ENCODE results near the gene TMEM150A. TPM values are rescaled to one million over a fixed set of nuclear protein-coding genes. Genes with fewer than 3 reads are reported as not detected.
"Not testable (repeated sequence)": the region's sequence is repeated elsewhere in the genome, so short reads cannot be mapped to it uniquely, and the experiment has no call there.

Gene TMEM150A
- total RNA-seq, 1 donor from 2014 or later = 31.5 TPM

DNA sequence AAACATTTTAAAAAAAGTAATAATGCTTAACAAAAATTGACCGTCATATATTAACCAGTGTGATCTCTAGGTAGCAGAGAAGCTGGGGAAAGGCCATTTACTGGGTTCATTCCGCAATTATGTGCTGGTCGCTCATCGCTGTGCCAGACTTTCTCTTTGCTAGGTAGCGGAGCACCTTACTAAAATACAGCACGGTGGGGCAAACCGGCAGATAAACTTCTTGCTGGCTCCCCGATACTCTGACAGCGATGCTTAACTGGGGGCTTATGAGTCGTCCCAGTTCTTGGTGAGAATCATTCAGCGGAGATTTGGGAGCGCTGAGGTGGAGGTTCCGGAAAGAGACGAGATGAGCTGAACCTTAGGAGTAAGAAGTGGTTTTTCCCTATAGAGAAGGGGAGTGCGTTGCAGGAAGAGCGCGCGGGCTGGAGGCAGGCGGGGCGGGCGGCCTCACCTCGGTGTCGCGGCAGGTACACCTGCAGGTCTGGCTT is 8.8 kb upstream of the TMEM150A start:
- H3K27ac ChIP-seq = peak overlapping the region; percentile 86
- intact Hi-C loops (cut with DNase I) = no loop called here
- peaks cover 13% of the 10 kb centered on the region for H3K36me3 ChIP-seq

DNA sequence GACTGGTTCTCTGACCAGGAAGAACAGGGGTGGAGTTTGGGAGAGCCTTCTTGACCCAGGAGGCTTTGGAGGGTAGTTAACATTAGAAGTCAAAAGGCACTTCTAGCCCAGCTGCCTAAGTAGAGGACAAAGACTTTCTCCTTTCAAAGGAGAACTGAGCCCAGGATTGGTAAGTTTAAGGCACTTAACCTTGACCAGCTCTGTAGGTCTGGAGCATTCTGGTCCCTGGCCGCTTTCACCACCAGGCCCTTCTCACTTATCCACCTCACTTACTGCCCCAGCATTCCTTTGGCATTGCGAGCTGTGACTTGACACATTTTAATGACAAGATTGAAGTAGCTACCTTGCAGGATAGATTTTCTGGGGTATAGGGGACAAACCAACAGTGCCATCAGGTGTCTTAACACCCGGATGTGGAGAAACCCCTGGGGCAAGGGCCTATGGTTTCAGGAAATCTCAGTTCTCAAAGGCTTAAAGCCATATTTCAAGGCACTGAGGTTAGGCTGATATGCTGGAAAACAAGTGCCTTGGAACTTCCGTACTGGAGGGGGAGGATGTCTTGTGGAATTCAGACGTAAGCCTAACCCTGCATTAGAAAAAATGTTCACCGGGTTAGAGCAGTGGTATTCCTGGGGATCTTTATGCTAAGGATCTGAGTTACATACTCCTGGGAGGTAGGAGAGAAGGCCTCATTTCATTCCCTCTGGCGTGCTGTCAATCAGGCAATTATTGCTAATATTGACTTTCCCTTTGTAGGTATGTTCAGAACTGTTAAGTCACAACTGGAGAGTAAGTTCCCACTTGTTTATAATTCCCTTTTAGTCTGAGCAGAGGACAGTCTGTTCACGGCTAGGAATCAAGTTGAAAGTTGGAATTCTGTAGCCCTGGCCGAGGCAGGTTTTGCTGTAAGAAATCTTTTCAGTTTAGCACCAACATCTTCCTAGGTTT is 5.0 kb upstream of the TMEM150A start:
- ATAC-seq (peak; percentile 38), DNase-seq (no peak)
- intact Hi-C loops (cut with DNase I) = no loop called here
- TF ChIP-seq, protein P1, sequence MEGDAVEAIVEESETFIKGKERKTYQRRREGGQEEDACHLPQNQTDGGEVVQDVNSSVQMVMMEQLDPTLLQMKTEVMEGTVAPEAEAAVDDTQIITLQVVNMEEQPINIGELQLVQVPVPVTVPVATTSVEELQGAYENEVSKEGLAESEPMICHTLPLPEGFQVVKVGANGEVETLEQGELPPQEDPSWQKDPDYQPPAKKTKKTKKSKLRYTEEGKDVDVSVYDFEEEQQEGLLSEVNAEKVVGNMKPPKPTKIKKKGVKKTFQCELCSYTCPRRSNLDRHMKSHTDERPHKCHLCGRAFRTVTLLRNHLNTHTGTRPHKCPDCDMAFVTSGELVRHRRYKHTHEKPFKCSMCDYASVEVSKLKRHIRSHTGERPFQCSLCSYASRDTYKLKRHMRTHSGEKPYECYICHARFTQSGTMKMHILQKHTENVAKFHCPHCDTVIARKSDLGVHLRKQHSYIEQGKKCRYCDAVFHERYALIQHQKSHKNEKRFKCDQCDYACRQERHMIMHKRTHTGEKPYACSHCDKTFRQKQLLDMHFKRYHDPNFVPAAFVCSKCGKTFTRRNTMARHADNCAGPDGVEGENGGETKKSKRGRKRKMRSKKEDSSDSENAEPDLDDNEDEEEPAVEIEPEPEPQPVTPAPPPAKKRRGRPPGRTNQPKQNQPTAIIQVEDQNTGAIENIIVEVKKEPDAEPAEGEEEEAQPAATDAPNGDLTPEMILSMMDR (IDR thresholded peaks at IDR 0.05) = no peak
- peak overlapping the region; percentile 70 for H3K27ac ChIP-seq
- no peaks in the 10 kb centered on the region for H3K27me3 ChIP-seq
- peaks cover 49% of the 10 kb centered on the region for H3K4me1 ChIP-seq
- H3K9me3 ChIP-seq = no peaks in the 10 kb centered on the region
- H3K4me3 ChIP-seq = no peak overlapping the region
- peaks cover 13% of the 10 kb centered on the region for H3K36me3 ChIP-seq

More for the DNA sequence above, 8.8 kb upstream of the TMEM150A start:
- H3K4me1 ChIP-seq = peaks cover 25% of the 10 kb centered on the region
- ATAC-seq (no peak), DNase-seq (no peak)
- TF ChIP-seq, protein P1 (IDR thresholded peaks at IDR 0.05) = no peak
- peak overlapping the region; percentile 97 for H3K4me3 ChIP-seq
- no peaks in the 10 kb centered on the region for H3K27me3 ChIP-seq
- no peaks in the 10 kb centered on the region for H3K9me3 ChIP-seq

DNA sequence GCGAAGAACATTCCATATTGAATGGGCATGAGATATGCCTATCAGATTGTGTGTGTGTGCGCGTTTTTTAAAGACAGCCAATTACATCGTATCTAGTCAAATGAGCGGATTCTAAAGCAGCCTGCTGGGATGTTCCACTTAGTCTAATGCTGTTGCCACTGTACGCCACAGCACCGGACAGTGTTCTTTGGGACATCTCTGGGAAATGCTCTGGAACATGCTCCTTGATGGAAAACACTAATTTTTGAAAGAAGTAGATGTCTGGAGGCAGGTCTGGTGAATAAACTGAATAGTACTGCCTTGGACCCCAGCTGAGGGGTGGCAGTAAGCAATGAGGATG is 3.6 kb upstream of the TMEM150A start:
- no peak overlapping the region for H3K4me3 ChIP-seq

DNA sequence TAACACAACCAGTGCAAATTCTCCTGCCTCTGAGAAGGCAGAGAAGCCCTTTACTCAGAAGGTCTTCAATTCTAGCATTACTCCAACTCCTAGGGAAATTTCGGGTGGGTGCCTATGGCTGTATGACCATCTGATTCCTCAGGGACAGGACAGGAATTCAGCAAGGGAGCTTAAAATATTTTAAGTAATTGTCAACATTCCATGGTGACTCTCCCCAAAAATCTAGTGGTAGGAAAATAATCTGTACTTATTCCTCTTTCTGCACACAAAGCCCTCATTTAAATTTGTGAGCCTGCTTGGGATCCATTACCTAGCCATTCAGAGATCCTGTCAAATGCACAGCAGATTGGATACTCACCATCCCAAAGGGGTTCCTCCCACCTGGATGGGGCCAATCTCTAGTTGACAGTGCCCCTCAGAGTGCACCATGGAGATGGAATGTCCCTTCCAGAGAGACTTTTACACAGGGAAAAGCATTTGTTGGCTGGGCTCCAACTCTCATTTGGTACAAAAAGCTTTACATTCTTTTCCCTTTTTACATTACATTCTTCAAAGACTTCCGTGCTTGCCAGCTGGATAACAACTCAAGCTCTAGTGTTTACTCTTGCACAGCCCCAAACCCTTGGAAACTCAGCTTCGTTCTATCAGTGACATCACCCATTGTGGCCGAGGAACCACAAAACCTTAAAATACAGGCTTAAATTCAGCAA is 3.1 kb upstream of the TMEM150A start:
- H3K36me3 ChIP-seq = peaks cover 13% of the 10 kb centered on the region
- H3K9me3 ChIP-seq = no peaks in the 10 kb centered on the region
- H3K4me1 ChIP-seq = peaks cover 53% of the 10 kb centered on the region
- no peaks in the 10 kb centered on the region for H3K27me3 ChIP-seq
- intact Hi-C loops (cut with DNase I) = no loop called here
- H3K4me3 ChIP-seq = peak overlapping the region; percentile 15
- TF ChIP-seq, protein P1 (IDR thresholded peaks at IDR 0.05) = no peak
- no peak for ATAC-seq
- DNase-seq = peak; percentile 20
- H3K27ac ChIP-seq = peak overlapping the region; percentile 70

More for the DNA sequence above, 3.6 kb upstream of the TMEM150A start:
- ATAC-seq (no peak), DNase-seq (peak; percentile 15)
- Histone ChIP-seq H3K27ac (peak overlapping the region; percentile 70), H3K36me3 (peaks cover 13% of the 10 kb centered on the region), H3K4me1 (peaks cover 52% of the 10 kb centered on the region), H3K27me3 (no peaks in the 10 kb centered on the region), H3K9me3 (no peaks in the 10 kb centered on the region)
- intact Hi-C loops (cut with DNase I) = no loop called here
- TF ChIP-seq, protein P1 (IDR thresholded peaks at IDR 0.05) = no peak

DNA sequence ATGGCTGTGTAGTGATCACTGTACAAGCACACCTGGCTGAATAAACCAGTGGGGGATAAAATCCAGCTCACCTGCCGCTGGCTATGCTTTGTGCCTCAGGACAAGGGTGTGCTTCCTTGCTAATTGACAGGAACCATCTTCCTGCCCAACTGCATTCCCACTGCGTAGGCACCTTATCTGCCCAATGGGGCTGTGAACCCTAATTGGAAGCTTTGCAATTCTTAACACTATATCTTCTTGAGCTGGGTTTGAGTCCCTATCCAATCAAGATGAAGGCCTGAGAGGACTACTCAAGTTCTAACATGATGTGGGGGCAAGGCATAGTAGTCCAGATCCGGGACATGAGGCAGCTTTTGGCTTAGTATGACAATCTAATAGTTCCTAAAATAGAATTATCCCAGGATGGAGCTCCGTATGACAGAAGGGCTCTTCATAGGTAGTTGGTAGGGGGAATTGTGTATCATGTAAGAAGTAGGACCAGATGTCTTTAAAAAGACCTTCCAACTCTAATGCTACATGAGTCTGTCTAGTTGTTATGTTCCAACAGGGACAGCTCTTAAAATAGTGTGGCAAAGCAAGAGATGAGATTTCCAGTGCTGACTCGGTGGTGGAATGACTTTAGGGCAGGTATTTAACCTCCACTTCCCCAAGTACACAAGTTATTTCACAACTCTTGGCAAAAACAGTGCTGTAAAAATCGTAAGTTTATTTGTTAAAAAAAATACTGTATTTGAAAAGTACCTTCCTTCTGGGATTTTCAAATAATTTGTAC is 2.3 kb upstream of the TMEM150A start:
- DNase-seq = no peak
- no peak for ATAC-seq
- TF ChIP-seq, protein P1 (IDR thresholded peaks at IDR 0.05) = no peak
- H3K4me3 ChIP-seq = peak overlapping the region; percentile 79
- peak overlapping the region; percentile 89 for H3K27ac ChIP-seq
- H3K36me3 ChIP-seq = peaks cover 18% of the 10 kb centered on the region
- intact Hi-C loops (cut with DNase I) = no loop called here
- no peaks in the 10 kb centered on the region for H3K9me3 ChIP-seq
- peaks cover 48% of the 10 kb centered on the region for H3K4me1 ChIP-seq
- no peaks in the 10 kb centered on the region for H3K27me3 ChIP-seq

DNA sequence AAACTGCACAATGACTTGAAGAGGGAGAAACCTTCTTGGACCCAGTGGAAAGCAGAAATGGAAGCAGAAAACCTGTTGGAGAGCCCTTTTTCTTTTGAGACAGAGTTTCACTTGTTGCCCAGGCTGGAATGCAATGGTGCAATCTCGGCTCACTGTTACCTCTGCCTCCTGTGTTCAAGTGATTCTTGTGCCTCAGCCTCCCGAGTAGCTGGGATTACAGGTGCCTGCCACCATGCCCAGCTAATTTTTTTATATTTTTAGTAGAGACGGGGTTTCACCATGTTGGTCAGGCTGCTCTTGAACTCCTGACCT is 1.6 kb upstream of the TMEM150A start:
- DNase-seq; ATAC-seq; H3K27me3 ChIP-seq; intact Hi-C loops (cut with DNase I); H3K9me3 ChIP-seq: not testable (repeated sequence)
- peak overlapping the region; percentile 89 for H3K27ac ChIP-seq
- H3K4me3 ChIP-seq = peak overlapping the region; percentile 79
- H3K4me1 ChIP-seq = peaks cover 48% of the 10 kb centered on the region
- H3K36me3 ChIP-seq = peaks cover 22% of the 10 kb centered on the region

All from upper lobe of right lung (tissue), 1 donor.